Panc1 (cell line): Measurements from ENCODE around the gene CSNK2A1. TPM values are rescaled to one million over a fixed set of nuclear protein-coding genes. Genes with fewer than 3 reads are reported as not detected.

Experiments used
- ATAC-seq: fragments of 200-7000 bp; cut with Tn5 transposase; 2 replicates; pipeline ENCODE4 v1.9.1; 2020; ENCODE audit warnings: mild to moderate bottlenecking, moderate library complexity
- BruUV-seq: library from RNA; stranded (reverse); fragments of 400-500 nt; replicated peaks from 2 replicates; lab custom pipeline; 2021; lab: Mats Ljungman, UMichigan
- CTCF ChIA-PET: fragments of 300-600 bp; sonication (Branson Sonifier 250); formaldehyde crosslinking; loops from one replicate; lab custom pipeline; 2022; ENCODE audit warnings: antibody characterized with exemption; lab: Charles Lee
- POLR2A ChIA-PET: fragments of 300-600 bp; sonication (Branson Sonifier 250); formaldehyde crosslinking; loops from one replicate; lab custom pipeline; 2022; ENCODE audit warnings: antibody characterized with exemption; lab: Charles Lee
- DNase-seq: peaks from one replicate; pipeline ENCODE4 v3.0.0-alpha.2; 2010; ENCODE audit warnings: low read depth, low spot score
- H3K27ac ChIP-seq: 2 replicates; pipeline ENCODE4 v1.5.1; 2011; ENCODE audit warnings: mild to moderate bottlenecking, low read length, inconsistent platforms
- H3K27me3 ChIP-seq: fragments of 200-500 bp; sonication (Bioruptor generic); 2 replicates; pipeline ENCODE4 v1.6.0; 2014; ENCODE audit warnings: low read length, inconsistent platforms; ENCODE audit not compliant: control insufficient read depth, insufficient read depth
- H3K36me3 ChIP-seq: fragments of 200-500 bp; sonication (Bioruptor generic); 2 replicates; pipeline ENCODE4 v1.5.1; 2014; ENCODE audit warnings: inconsistent platforms, mild to moderate bottlenecking, low read length, moderate library complexity; ENCODE audit not compliant: control insufficient read depth, insufficient read depth
- H3K4me1 ChIP-seq: 2 replicates; pipeline ENCODE4 v1.5.1; 2011; ENCODE audit warnings: inconsistent platforms, mild to moderate bottlenecking, low read length, moderate library complexity; ENCODE audit not compliant: control insufficient read depth, insufficient read depth
- H3K4me3 ChIP-seq, 2 experiments: 2 replicates each; pipeline ENCODE4 v1.5.1; 2011 to 2012; ENCODE audit warnings: low read depth in 2 of 2, low read length in 2 of 2, mild to moderate bottlenecking in 2 of 2, inconsistent platforms in 1 of 2, moderate library complexity in 1 of 2
- H3K9me3 ChIP-seq: fragments of 200-500 bp; sonication (Bioruptor generic); 2 replicates; pipeline ENCODE4 v1.5.1; 2014; ENCODE audit warnings: low read depth, mild to moderate bottlenecking, inconsistent platforms, low read length, moderate library complexity; ENCODE audit not compliant: control insufficient read depth, insufficient read depth
- CTCF ChIP-seq: fragments of 450-650 bp; IDR thresholded peaks from 2 replicates; pipeline ENCODE4 v1.5.1; 2017; ENCODE audit warnings: mild to moderate bottlenecking
- POLR2AphosphoS5 ChIP-seq: IDR thresholded peaks from 2 replicates; pipeline ENCODE4 v1.6.1; 2012; ENCODE audit warnings: mild to moderate bottlenecking, low read depth, low read length, moderate library complexity
- REST ChIP-seq, 2 experiments: IDR thresholded peaks; 2 replicates each; pipeline ENCODE4 v1.6.1; 2011 to 2012; ENCODE audit warnings: low read depth in 2 of 2, control low read depth in 1 of 2, low read length in 1 of 2, mild to moderate bottlenecking in 1 of 2, moderate library complexity in 1 of 2; ENCODE audit not compliant: insufficient read depth in 1 of 2
- SIN3A ChIP-seq: IDR thresholded peaks from 2 replicates; pipeline ENCODE4 v1.6.1; 2012; ENCODE audit warnings: low read depth, mild to moderate bottlenecking, low read length, moderate library complexity, borderline replicate concordance; ENCODE audit not compliant: insufficient read depth
- TCF7L2 ChIP-seq: IDR thresholded peaks from 2 replicates; pipeline ENCODE4 v1.6.1; 2011; ENCODE audit warnings: mild to moderate bottlenecking, low read depth, low read length, inconsistent platforms
- in situ Hi-C: cut with HindIII; loops from 2 replicates; pipeline ENCODE4 v1.10.0; 2016; ENCODE audit warnings: low sequenced_read_pairs, low pct_unique_long_range_greater_than_20kb
- intact Hi-C: fragments of 100-400 bp; cut with micrococcal nuclease; formaldehyde crosslinking; loops from one replicate; pipeline ENCODE4 v1.10.0; 2022; ENCODE audit not compliant: unreplicated experiment
- total RNA-seq: library from RNA; stranded (reverse); gene quantifications from one replicate; pipeline ENCODE4 v1.2.1, GENCODE V29; 2021; ENCODE audit not compliant: unreplicated experiment

The CSNK2A1 gene
- total RNA-seq, 1 experiment from 2014 or later = 191 TPM

- no TSS peak for BruUV-seq
- H3K4me3 ChIP-seq = no peak overlapping the region
- H3K27me3 ChIP-seq = no peaks in the 10 kb centered on the region
- no peak overlapping the region for H3K27ac ChIP-seq
- intact Hi-C loops (no loop called here), in situ Hi-C loops (no loop called here)
- no peaks in the 10 kb centered on the region for H3K9me3 ChIP-seq
- TF ChIP-seq CTCF = no peak
- no peak for TF ChIP-seq SIN3A
- no peak for TF ChIP-seq TCF7L2
- no peak for TF ChIP-seq POLR2AphosphoS5
- TF ChIP-seq REST (IDR thresholded peaks at IDR 0.05; ENCODE audit: insufficient read depth in 1 of 2, low read depth in 2 of 2, low read length in 1 of 2) = no peak
- H3K36me3 ChIP-seq = peaks cover 49% of the 10 kb centered on the region
- H3K4me1 ChIP-seq = no peaks in the 10 kb centered on the region
- DNase-seq = no peak
- ChIA-PET CTCF (no interaction called here), POLR2A (interaction anchor here (0.6 kb wide), 1 partner anchor 41 kb away, joined by 4 read pairs; the partner anchor contains the start of gene TBC1D20)
- no peak for ATAC-seq
Measured at GRCh38 chr20:503048-503737, 40.4 kb downstream of the CSNK2A1 start.

- H3K36me3 ChIP-seq = peaks cover 59% of the 10 kb centered on the region
- ChIA-PET CTCF (no interaction called here), POLR2A (no interaction called here)
- TF ChIP-seq POLR2AphosphoS5 = no peak
- TF ChIP-seq SIN3A = no peak
- no peak for ATAC-seq
- intact Hi-C loops = no loop called here
- H3K9me3 ChIP-seq = no peaks in the 10 kb centered on the region
- H3K27ac ChIP-seq = no peak overlapping the region
- no peak overlapping the region for H3K4me3 ChIP-seq
- in situ Hi-C loops = no loop called here
- no peak for DNase-seq
- no peaks in the 10 kb centered on the region for H3K4me1 ChIP-seq
- no peaks in the 10 kb centered on the region for H3K27me3 ChIP-seq
- no TSS peak for BruUV-seq
Measured at GRCh38 chr20:497979-498378, 45.6 kb downstream of the CSNK2A1 start.

GRCh38 chr20:496126-496696, 47.4 kb downstream of the CSNK2A1 start:
- POLR2A ChIA-PET = no interaction called here
- ATAC-seq = no peak

More at GRCh38 chr20:496126-496696, 47.4 kb downstream of the CSNK2A1 start:
- BruUV-seq = no TSS peak
- Histone ChIP-seq H3K9me3 (no peaks in the 10 kb centered on the region), H3K4me1 (no peaks in the 10 kb centered on the region), H3K4me3 (no peak overlapping the region), H3K36me3 (peaks cover 60% of the 10 kb centered on the region), H3K27me3 (no peaks in the 10 kb centered on the region), H3K27ac (no peak overlapping the region)
- no peak for TF ChIP-seq TCF7L2
- no peak for DNase-seq
- in situ Hi-C loops (no loop called here), intact Hi-C loops (no loop called here)
- CTCF ChIA-PET = no interaction called here
